SKM-1 treated with dmso at 0.1 percent for 144 hours (cell line): Measurements from ENCODE around the gene YJEFN3.

Experiments
- DNase-seq: peaks from one replicate; lab custom pipeline; 2025; ENCODE audit not compliant: unreplicated experiment; lab: John Stamatoyannopoulos, UW

YJEFN3 gene

GRCh38 chr19:19528721-19529490, at the start of gene YJEFN3:
Gene YJEFN3 (plus strand): TSS chr19:19528911. CDS start chr19:19528933, 22 bp downstream.
- DNase-seq = no peak

GRCh38 chr19:19480688-19481087, 48.0 kb upstream of the YJEFN3 start:
- no peak for DNase-seq

DNA sequence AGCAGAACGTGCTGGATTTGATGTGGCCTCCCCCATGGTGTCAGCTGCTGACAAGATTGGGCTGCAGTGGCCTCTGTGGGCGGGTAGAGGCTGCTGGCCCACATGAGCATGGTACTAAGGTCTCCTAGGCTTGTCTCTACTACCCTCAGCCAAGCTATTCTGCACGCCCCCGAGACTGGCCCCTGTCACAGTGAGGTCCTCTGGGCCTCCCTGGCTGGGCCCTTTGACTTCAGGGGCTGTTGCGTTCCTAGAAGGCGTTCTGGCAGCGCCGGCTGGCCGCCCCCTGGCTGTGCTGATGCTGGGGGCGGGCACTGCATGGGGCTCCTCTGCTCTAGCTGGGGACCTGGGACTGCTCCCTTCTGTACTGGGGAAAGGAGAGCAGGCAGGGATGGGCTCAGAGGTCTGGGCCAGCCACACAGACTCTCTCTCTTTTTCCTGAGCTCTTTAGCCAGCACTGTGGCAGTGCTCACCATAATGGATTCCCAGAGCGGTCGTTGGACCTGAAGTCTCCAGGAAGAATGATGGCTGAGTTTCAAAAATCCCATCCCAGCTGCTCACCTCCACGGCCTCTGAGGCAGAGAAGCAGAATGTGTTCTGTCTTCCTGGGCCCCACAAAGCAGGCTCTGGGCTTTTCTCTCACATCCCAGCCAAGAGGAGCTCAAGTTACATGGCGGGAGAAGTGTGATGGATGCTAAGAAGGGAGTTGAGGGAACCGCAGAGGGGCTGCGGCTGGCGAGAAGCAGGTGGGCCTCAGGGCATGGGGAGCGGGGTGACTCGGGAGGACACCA, 45.7 kb upstream of the YJEFN3 start:
- DNase-seq = no peak

DNA sequence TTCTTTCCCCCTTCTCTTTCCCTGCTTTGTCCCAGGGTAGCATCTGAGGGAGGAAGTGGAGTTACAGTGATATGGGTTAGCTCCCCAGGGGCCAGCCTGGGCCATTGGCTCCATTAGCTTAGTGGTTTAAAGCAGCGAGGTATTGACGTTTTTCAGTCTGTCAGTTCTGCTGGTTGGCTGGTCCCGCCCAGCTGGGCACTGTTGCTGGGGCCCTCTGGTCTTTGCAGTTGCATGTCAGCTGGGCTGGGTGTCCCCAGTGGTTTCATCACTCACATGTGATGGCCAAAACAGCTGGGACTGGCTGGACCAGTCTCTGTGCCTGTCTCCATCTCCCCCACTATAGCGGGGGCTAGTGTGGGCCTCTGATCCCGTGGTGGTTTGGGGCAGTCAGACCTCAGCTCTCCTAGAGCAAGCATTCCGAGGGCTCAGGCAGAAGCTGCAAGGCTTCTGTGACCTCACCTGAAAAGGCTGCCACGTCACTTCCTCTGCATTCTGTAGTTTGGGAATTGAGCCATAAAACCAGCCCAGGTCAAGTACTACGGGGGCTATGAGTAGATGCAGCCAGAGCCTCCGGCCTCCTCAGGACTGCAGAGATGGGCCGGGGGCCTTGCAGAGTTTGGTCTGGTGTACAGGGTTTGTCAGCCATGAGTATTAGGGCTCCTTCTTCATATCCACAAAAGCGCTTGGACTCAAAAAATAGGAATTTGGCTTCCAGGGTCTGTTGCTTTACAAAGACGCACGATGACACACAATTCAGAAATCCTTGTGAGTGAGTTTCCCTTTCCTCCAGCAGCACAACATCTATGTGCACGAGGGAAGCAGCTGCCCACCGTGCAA, 43.3 kb upstream of the YJEFN3 start:
- DNase-seq = no peak

- no peak for DNase-seq
These were observed 42.8 kb upstream of the YJEFN3 start for GRCh38 chr19:19485998-19486290.

- DNase-seq = no peak
These were observed 42.2 kb upstream of the YJEFN3 start for GRCh38 chr19:19486343-19487076.

- no peak for DNase-seq
These were observed 41.4 kb upstream of the YJEFN3 start for GRCh38 chr19:19487077-19487949.

GRCh38 chr19:19487950-19488874, 40.5 kb upstream of the YJEFN3 start:
- no peak for DNase-seq

DNA sequence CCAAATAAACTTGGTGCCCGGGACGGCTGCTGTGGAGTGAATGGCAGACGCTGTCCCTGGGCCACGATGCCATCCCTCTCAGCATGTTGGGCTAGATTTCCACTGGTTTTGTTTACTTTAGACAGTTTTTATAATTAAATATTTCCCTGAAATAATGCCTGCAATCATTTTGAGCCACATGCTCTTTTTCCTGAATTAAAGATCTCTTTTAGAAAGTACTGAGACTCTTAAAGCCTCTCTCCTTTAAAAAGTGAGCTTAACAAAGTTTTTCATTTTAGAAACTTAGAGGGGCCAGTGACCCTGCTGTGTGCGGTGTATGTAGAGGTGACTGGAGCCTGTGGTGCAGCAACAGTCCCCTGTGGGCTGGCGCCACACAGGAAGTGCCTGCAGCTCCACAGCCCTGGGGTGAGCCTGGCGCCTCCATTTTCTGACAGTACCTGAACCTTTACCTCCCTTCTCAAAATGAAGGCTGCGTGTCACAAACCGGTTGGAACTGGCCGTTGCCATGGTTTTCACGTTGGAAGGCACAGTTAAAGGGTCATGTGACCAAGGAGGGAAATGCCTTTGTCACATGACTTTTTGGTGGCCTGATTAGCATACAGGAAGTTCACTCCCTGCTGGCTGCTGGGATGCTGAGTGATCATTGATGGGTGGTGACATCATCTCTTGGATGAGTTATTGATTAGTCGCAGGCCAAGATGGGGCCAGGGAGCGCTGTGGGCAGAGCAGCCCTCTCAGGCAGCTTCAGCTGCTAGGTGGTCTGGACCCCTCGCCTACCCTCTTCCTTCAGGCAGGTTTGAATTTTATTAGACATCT, 39.6 kb upstream of the YJEFN3 start:
- DNase-seq = no peak

DNA sequence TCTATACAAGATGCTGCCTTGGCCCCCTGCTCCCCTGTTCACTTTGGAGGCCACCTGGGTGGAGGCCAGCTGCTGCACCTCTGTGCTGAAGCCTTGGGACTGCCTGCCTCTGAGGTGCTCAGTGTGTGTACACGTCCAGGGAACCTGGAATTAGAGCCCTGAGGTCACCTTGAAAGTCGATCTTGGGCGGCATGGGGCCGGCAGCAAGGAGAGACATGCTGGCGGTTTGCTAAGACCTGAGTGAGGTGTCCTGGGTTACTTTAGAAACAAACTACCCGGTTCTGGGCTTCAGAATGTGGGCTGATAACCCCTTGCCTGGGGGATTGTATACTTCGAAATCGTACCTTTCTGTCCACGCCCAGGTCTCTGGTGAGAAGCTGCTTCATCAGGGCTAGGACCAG, 38.9 kb upstream of the YJEFN3 start:
- DNase-seq = no peak

DNA sequence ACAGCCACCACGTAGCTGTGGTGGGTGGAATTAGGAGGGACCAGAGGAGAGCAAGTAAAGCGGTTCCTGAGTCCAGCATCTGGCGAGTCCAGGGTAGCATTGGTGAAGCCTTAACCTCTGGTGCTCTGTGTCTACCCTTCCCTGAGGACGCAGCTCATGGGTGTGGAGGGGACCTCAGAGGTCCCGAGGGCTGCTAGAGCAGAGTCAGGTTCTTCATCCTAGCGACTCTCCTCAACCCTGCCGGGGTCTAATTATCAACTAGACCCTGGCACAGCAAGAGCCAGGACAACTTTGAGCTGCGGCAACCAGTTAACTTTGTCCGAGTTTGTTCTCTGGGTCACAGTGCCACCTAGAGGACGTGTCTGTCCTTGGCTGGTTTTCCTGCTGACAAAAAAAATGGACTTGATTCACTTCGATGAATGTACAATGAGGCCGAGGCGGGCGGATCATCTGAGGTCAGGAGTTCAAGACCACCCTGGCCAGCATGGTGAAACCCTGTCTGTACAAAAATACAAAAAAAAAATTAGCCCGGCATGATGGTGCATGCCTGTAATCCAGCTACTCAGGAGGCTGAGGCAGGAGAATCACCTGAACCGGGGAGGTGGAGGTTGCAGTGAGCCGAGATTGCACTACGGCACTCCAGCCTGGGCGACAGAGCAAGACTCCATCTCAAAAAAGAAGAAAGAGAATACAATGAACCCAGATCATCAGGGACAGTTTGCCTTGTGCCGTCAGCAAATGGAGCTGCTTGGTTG, 38.3 kb upstream of the YJEFN3 start:
- DNase-seq = peak; percentile 25

GRCh38 chr19:19491321-19492025, 37.2 kb upstream of the YJEFN3 start:
- DNase-seq = no peak

GRCh38 chr19:19492026-19492610, 36.6 kb upstream of the YJEFN3 start:
- no peak for DNase-seq

- DNase-seq = no peak
These were observed 34.7 kb upstream of the YJEFN3 start for GRCh38 chr19:19493841-19494546.
